HG03135 (cell line): ENCODE data around the gene TEAD2.

Experiments
- ATAC-seq: cut with Tn5 transposase; IDR thresholded peaks from one replicate; pipeline ENCODE4 v1.9.1; 2021; ENCODE audit warnings: mild to moderate bottlenecking, moderate library complexity; ENCODE audit not compliant: unreplicated experiment

The TEAD2 gene

GRCh38 chr19:49362048-49362928, at the start of gene TEAD2:
TSS of gene TEAD2 (minus strand) at chr19:49362416. CDS start at chr19:49360075, 2,341 bp downstream.
- no peak for ATAC-seq

DNA sequence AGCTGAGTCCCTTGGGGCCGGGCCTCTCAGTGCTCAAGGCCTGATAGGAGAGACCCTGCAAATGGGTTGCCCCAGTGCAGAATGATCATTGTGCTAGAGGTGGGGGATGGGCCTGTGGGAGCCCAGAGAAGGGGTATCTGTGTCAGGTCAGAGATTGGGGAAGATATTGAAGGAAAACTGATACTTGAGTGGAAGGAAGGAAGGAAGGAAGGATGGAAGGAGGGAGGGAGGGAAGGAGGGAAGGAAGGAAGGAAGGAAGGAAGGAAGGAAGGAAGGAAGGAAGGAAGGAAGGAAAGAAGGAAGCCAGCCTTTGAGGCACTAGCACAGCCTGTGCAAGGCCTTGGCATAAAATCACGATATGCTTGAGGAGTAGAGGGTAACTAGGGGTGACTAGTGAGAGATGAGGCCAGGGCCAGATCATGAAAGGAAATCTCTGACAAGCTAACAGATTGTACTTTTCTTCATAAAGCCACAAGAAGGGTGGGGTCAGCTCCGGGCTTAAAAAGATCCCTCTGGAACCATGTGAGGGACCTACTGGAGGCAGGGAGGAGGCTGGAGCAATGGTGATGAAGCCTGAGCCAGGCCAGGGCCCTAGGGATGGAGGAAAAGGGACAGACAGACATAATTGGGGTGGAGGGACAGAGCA, 49.6 kb upstream of the TEAD2 start:
- ATAC-seq = no peak

- ATAC-seq = no peak
Measured at GRCh38 chr19:49409441-49410029, 47.3 kb upstream of the TEAD2 start.

GRCh38 chr19:49408816-49409440, 46.7 kb upstream of the TEAD2 start:
- no peak for ATAC-seq

DNA sequence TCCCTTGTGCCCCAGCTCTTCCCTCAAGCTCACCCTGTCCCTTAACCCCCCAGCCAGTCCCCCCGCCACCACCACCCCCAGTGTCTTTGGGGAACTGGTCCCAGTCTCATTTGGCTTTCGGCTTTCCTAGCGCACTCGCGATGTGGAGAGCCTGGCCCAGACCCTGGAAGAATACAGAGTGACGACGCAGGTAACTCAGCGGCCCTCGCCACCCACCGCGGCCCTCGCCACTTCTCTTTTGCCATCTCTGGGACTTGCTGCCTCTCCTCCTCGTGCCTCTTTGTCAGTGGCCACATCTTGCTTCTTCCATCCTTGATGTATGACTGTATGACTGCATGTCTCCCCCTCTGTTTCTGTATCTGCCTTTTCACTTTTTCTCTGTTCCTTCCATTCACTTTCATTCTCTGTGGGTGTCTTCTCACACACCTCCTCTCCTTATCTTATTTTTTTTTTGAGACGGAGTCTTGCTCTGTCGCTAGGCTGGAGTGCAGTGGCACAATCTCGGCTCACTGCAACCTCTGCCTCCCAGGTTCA, 45.3 kb upstream of the TEAD2 start:
- ATAC-seq = no peak

- ATAC-seq = no peak
Measured at GRCh38 chr19:49407079-49407478, 44.9 kb upstream of the TEAD2 start.

DNA sequence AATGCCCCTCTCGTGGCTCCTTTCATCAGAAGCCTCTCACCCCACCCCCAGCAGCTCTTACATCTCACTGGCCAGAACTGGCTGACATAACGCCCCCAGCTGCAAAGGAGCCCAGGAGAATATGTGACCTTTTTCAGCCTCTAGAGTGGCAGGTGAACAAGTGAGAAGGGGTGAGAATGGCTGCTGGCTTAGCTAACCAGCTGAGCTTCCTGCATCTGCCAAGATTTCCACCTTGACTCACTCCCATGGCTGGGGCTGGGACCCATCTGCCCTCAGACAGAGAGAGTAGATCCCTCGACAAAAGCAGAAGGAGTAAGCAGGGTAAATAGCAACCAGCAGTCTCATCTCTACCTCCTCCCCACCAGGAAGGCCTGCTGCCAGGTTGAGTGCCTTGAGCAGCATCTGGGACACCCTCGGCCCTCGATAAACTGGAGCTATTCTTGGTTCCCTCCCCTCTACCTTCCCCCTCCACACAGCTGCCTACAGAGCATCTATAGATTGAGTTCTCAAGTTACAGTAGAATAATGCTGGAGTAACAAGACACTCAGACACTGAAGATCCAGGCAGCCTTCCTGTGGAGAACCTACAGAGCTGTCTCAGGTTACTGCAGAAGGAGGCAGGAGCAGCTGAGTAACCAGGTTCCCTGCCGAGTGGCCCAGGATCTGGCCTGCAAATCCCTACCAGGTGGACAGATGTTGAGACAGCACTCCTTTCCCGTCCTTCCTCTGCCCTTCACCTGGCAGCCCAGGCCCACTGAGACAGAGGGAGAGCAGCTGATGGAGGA, 41.4 kb upstream of the TEAD2 start:
- ATAC-seq = no peak

DNA sequence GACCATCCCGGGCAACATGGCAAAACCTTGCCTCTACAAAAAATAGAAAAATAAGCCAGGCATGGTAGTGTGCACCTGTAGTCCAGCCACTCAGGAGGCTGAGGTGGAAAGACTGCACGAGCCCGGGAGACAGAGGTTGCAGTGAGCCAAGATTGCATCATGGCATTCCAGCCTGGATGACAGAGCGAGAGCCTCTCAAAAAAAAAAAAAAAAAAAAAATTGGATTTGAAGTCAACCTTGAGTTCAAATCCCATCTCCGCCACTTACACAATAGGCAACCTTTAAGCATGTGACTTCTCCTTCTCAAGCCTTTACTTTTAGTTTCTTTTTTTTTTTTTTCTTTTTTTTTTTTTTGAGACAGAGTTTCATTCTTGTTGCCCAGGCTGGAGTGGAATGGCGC, 37.8 kb upstream of the TEAD2 start:
- ATAC-seq = no peak

- ATAC-seq = no peak
Measured at GRCh38 chr19:49398931-49399330, 36.7 kb upstream of the TEAD2 start.

DNA sequence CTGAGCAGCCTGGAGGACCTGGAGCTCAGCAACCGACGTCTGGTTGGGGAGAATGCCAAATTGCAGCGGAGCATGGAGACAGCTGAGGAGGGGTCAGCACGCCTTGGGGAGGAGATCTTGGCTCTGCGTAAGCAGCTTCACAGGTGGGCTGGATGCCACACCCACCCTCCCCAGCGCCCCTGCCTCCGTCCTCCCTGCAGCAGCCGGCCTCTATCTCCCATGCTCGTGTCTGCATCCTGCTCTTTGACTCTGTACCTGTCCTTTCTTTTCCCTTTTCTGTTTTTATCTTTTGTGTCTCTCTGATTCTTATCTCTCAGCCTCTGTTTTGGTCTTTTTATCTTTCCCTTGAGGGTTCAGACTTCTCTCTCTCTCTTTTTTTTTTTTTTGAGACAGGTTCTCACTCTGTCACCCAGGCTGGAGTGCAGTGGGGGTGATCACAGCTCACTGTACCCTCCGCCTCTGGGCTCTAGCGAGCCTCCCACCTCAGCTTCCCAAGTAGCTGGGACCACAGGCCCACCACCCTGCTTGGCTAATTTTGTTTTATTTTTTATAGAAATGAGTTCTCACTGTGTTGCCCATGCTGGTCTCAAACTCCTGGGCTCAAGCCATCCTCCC, 35.9 kb upstream of the TEAD2 start:
- no peak for ATAC-seq

GRCh38 chr19:49396738-49397505, 34.7 kb upstream of the TEAD2 start:
- ATAC-seq = no peak

DNA sequence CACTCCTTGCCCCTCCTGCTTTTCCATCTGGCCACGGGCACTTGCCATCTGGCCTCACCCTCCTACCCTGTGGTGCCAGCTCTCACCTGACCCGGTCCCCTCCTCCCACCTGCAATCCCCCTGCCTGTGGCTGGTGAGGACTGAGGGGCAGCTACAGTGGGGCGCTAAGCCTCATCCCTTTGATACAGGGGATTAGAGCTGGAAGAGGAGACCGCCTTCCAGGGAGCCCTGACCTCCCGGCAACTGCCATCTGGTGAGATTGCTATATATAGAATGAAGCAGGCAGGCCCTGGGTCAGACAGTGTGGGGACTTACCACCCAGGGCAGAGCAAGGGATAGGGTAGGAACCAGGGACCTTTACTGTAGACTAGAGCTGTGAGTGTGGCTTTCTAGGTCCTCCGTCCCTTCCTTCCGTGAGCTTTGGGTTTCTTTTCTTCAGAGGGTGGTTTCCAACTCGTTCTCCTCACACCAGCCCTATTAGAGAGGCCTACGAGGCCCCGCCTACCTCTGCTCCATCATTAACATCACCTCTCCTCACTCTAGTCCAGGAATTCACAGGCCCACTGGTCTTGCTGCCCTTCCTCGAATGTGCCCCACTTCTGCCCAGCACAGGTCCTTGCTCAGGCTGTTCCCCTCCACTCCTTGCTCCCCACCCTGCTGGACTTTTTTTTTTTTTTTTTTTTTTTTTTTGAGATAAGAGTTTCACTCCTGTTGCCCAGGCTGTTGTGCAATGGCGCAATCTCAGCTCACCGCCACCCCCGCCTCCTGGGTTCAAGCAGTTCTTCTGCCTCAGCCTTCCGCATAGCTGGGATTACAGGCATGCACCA, 33.6 kb upstream of the TEAD2 start:
- ATAC-seq = no peak

DNA sequence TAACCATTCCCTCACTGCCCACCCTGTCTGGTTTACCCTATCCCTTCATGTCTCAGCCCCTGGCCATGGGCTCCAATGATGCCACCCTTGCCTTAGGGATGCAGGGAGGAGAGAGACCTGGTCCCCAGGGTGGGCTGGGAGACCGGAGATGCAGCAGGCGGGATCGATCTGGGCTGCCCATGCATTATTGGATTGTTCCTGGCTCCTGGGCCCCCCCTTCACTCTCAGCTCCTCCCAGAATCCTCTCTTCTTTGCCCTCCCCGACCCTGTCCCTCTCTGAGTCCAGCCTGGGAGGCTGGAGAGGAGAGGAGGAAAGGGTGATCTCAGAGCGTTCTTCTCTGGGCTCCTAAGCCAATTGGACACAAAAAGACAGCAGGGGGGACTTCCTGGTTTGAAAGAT, 31.7 kb upstream of the TEAD2 start:
- ATAC-seq = no peak

GRCh38 chr19:49391581-49392399, 29.6 kb upstream of the TEAD2 start:
- no peak for ATAC-seq

- ATAC-seq = no peak
Measured at GRCh38 chr19:49390929-49391359, 28.7 kb upstream of the TEAD2 start.

GRCh38 chr19:49390131-49390928, 28.1 kb upstream of the TEAD2 start:
- no peak for ATAC-seq

GRCh38 chr19:49389406-49389805, 27.2 kb upstream of the TEAD2 start:
- no peak for ATAC-seq
